HEK293 (cell line): Measurements from ENCODE around the gene C2CD2L.

Source experiments
- CTCF ChIA-PET: fragments of 350-600 bp; formaldehyde crosslinking; extraction: SDS; loops from one replicate; lab custom pipeline; 2021; ENCODE audit warnings: antibody characterized with exemption; lab: Yijun Ruan, JAX
- POLR2A ChIA-PET: fragments of 300-600 bp; formaldehyde crosslinking; extraction: SDS; loops from one replicate; lab custom pipeline; 2020; ENCODE audit warnings: antibody characterized with exemption, inconsistent platforms; lab: Yijun Ruan, JAX
- H3K27ac ChIP-seq: fragments of 200-500 bp; sonication (Bioruptor generic); 2 replicates; pipeline ENCODE4 v1.5.1; 2014; ENCODE audit warnings: low read depth, low read length, control low read depth, inconsistent platforms; ENCODE audit errors: extremely low read depth
- H3K36me3 ChIP-seq, 2 experiments: fragments of 200-500 bp in 1 of 2; sonication (Bioruptor generic) in 1 of 2; 1 replicate in 1 of 2; 2 replicates in 1 of 2; pipeline ENCODE4 v1.5.1; 2014 to 2017; ENCODE audit warnings: inconsistent platforms in 2 of 2, low read length in 2 of 2; ENCODE audit not compliant: control insufficient read depth in 2 of 2, insufficient read depth in 1 of 2
- H3K4me1 ChIP-seq: fragments of 200-500 bp; sonication (Bioruptor generic); 2 replicates; pipeline ENCODE4 v1.5.1; 2014; ENCODE audit warnings: mild to moderate bottlenecking, low read length, inconsistent platforms; ENCODE audit not compliant: control insufficient read depth, insufficient read depth
- H3K4me3 ChIP-seq: 2 replicates; pipeline ENCODE4 v1.5.1; 2011; ENCODE audit warnings: low read depth, mild to moderate bottlenecking, control low read depth, low read length, moderate library complexity
- H3K9me3 ChIP-seq: fragments of 200-500 bp; sonication (Bioruptor generic); 2 replicates; pipeline ENCODE4 v1.5.1; 2014; ENCODE audit warnings: low read depth, low read length, inconsistent platforms; ENCODE audit not compliant: control insufficient read depth, insufficient read depth
- BCL11A ChIP-seq: fragments of 450-650 bp; formaldehyde crosslinking; IDR thresholded peaks from 2 replicates; pipeline ENCODE4 v1.5.1; 2016; ENCODE audit warnings: low read depth, missing biosample characterization, missing genetic modification characterization
- FEZF1 ChIP-seq: fragments of 450-650 bp; formaldehyde crosslinking; IDR thresholded peaks from 2 replicates; pipeline ENCODE4 v1.5.1; 2016; ENCODE audit warnings: missing biosample characterization, missing genetic modification characterization
- GLIS1 ChIP-seq: fragments of 450-650 bp; formaldehyde crosslinking; IDR thresholded peaks from 2 replicates; pipeline ENCODE4 v1.5.1; 2016; ENCODE audit warnings: missing biosample characterization, missing genetic modification characterization
- HOXC10 ChIP-seq: sonication (generic); formaldehyde crosslinking; IDR thresholded peaks from 2 replicates; pipeline ENCODE4 v1.8.1; 2023; ENCODE audit warnings: mild to moderate bottlenecking, missing genetic modification reagents
- KLF17 ChIP-seq: fragments of 450-650 bp; formaldehyde crosslinking; IDR thresholded peaks from 2 replicates; pipeline ENCODE4 v1.5.1; 2016; ENCODE audit warnings: missing biosample characterization, missing genetic modification characterization
- PRDM1 ChIP-seq: fragments of 450-650 bp; formaldehyde crosslinking; IDR thresholded peaks from 2 replicates; pipeline ENCODE4; 2016; ENCODE audit warnings: missing biosample characterization, missing genetic modification characterization
- PRDM10 ChIP-seq: fragments of 450-650 bp; formaldehyde crosslinking; IDR thresholded peaks from 2 replicates; pipeline ENCODE4 v1.5.1; 2016; ENCODE audit warnings: missing biosample characterization, missing genetic modification characterization
- SP7 ChIP-seq: fragments of 450-650 bp; formaldehyde crosslinking; IDR thresholded peaks from 2 replicates; pipeline ENCODE4 v1.5.1; 2016; ENCODE audit warnings: missing biosample characterization, missing genetic modification characterization
- ZBTB11 ChIP-seq: fragments of 450-650 bp; formaldehyde crosslinking; conservative IDR thresholded peaks from 2 replicates; pipeline ENCODE4 v1.5.1; 2016; ENCODE audit warnings: low read depth, missing biosample characterization, missing genetic modification characterization
- ZBTB7A ChIP-seq: fragments of 450-650 bp; formaldehyde crosslinking; IDR thresholded peaks from 2 replicates; pipeline ENCODE4 v1.5.1; 2016; ENCODE audit warnings: low read depth, missing biosample characterization, missing genetic modification characterization
- ZNF155 ChIP-seq: fragments of 450-650 bp; formaldehyde crosslinking; IDR thresholded peaks from 2 replicates; pipeline ENCODE4 v1.5.1; 2016; ENCODE audit warnings: missing biosample characterization, missing genetic modification characterization
- ZNF211 ChIP-seq: fragments of 450-650 bp; formaldehyde crosslinking; IDR thresholded peaks from 2 replicates; pipeline ENCODE4 v1.5.1; 2016; ENCODE audit warnings: low read depth, missing biosample characterization, missing genetic modification characterization
- ZNF292 ChIP-seq: fragments of 450-650 bp; formaldehyde crosslinking; IDR thresholded peaks from 2 replicates; pipeline ENCODE4 v1.5.1; 2016; ENCODE audit warnings: low read depth, missing biosample characterization, missing genetic modification characterization, borderline replicate concordance
- ZNF423 ChIP-seq: fragments of 450-650 bp; formaldehyde crosslinking; IDR thresholded peaks from 2 replicates; pipeline ENCODE4 v1.5.1; 2016; ENCODE audit warnings: missing biosample characterization, missing genetic modification characterization
- ZNF433 ChIP-seq: fragments of 450-650 bp; formaldehyde crosslinking; IDR thresholded peaks from 2 replicates; pipeline ENCODE4 v1.5.1; 2016; ENCODE audit warnings: missing biosample characterization, missing genetic modification characterization, low read depth
- ZNF571 ChIP-seq: fragments of 450-650 bp; formaldehyde crosslinking; IDR thresholded peaks from 2 replicates; pipeline ENCODE4 v1.5.0; 2017; ENCODE audit warnings: missing biosample characterization, missing genetic modification characterization
- ZNF600 ChIP-seq: fragments of 450-650 bp; formaldehyde crosslinking; IDR thresholded peaks from 2 replicates; pipeline ENCODE4 v1.5.1; 2016; ENCODE audit warnings: missing biosample characterization, missing genetic modification characterization
- ZNF626 ChIP-seq: fragments of 450-650 bp; sonication (Bioruptor Pico); formaldehyde crosslinking; IDR thresholded peaks from 2 replicates; pipeline ENCODE4 v1.5.1; 2018; ENCODE audit warnings: missing biosample characterization, missing genetic modification characterization, inconsistent platforms
- ZNF658 ChIP-seq: fragments of 450-650 bp; formaldehyde crosslinking; IDR thresholded peaks from 2 replicates; pipeline ENCODE4; 2016; ENCODE audit warnings: missing biosample characterization, missing genetic modification characterization
- ZNF692 ChIP-seq: fragments of 450-650 bp; formaldehyde crosslinking; IDR thresholded peaks from 2 replicates; pipeline ENCODE4 v1.5.1; 2016; ENCODE audit warnings: missing biosample characterization, missing genetic modification characterization
- ZNF704 ChIP-seq: fragments of 450-650 bp; formaldehyde crosslinking; IDR thresholded peaks from 2 replicates; pipeline ENCODE4 v1.5.1; 2016; ENCODE audit warnings: missing biosample characterization, missing genetic modification characterization
- ZNF792 ChIP-seq: fragments of 450-650 bp; formaldehyde crosslinking; IDR thresholded peaks from 2 replicates; pipeline ENCODE4 v1.5.1; 2016; ENCODE audit warnings: missing biosample characterization, missing genetic modification characterization

C2CD2L gene

GRCh38 chr11:119100246-119100970 is 6.7 kb upstream of the C2CD2L start (continued):
- TF ChIP-seq ZNF433 (tag by site-specific recombination) (no peak), PRDM10 (tag by site-specific recombination) (peak; percentile 23; the same call in 1 of the 2 replicates), ZBTB11 (tag by site-specific recombination) (0 out of 2 replicates have a peak, but pooled peaks have one; percentile 24), SP7 (no peak), ZNF155 (no peak), GLIS1 (no peak), ZNF423 (tag by site-specific recombination) (no peak), ZNF792 (tag by site-specific recombination) (no peak), PRDM1 (no peak), ZNF704 (tag by site-specific recombination) (no peak), ZNF292 (tag by site-specific recombination) (no peak), ZNF658 (no peak)

- Histone ChIP-seq H3K4me1 (no peaks in the 10 kb centered on the region), H3K36me3 (peaks cover 0 to 29% of the 10 kb centered on the region in 2 experiments; a peak in 1 of 3 replicates), H3K27ac (peak overlapping the region; percentile 53), H3K9me3 (no peaks in the 10 kb centered on the region), H3K4me3 (peak overlapping the region; percentile 63)
- ChIA-PET POLR2A (interaction anchor here (0.6 to 1.8 kb wide), 17 partner anchors 7 to 509 kb away, joined by 3 to 22 read pairs (median 5); partner anchors contain the start of genes HINFP, HMBS, HYOU1 and MCAM), CTCF (interaction anchor here (0.8 to 2.3 kb wide), 9 partner anchors 22 to 412 kb away, joined by 3 to 7 read pairs (median 4); partner anchors contain the start of genes RPS25 and VPS11)
- no peak for TF ChIP-seq HOXC10
- TF ChIP-seq BCL11A (tag by site-specific recombination): no peak
- no peak for TF ChIP-seq ZNF692 (tag by site-specific recombination)
- TF ChIP-seq ZBTB7A (tag by site-specific recombination): no peak
- TF ChIP-seq ZNF571 (tag by site-specific recombination): no peak
- TF ChIP-seq ZNF626: no peak
- TF ChIP-seq ZNF600 (tag by site-specific recombination): no peak
- no peak for TF ChIP-seq ZNF211 (tag by site-specific recombination)
- TF ChIP-seq KLF17 (tag by site-specific recombination): no peak
- no peak for TF ChIP-seq ZNF155
- no peak for TF ChIP-seq FEZF1 (tag by site-specific recombination)
Observed at GRCh38 chr11:119100994-119101758, 6.0 kb upstream of the C2CD2L start.
